ENCODE measurements around the gene SUSD3.
"Not testable (repeated sequence)": the region's sequence is repeated elsewhere in the genome, so short reads cannot be mapped to it uniquely, and the experiment has no call there.

SUSD3 gene

DNA sequence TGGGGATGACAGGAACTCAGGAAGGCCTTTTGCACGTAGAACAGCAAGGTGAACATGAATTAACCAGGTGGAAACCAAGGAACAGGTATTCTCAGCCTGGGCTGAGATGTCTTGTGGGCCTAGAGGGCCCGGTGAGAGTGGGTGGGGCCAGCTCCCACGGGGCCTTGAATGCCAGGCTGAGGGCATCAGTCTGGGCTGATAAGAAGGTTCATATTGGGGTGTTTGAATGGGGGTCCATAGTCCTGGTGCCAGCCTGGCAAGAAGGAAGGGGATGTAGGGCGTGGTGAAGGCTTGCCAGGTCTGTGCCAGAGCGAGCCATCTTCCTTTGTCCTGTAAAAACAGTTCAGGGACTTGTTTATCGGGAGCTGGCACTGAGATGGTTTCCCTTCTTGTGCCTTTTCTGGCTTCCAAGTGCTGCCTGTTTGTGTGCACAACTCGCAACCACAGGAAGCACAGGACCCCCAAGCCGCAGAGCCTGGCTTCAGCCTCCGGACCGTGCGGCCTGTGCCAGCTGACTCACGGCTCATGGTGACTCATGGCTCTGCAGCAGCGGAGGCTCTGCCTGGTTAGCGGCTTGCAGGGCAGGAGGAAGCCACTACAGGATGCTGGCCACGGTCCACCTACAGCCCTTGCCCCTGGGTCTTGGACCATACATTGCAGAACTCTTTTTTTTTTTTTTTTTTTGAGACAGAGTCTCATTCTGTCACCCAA is 39.9 kb downstream of the SUSD3 start:
- Histone ChIP-seq H3K4me3 (ENCODE audit: insufficient read depth, low read depth, low read length) (no peak overlapping the region), H3K9me3 (ENCODE audit: control insufficient read depth, low read length) (no peaks in the 10 kb centered on the region), H3K4me1 (ENCODE audit: control insufficient read depth, insufficient read depth, low read length) (peaks cover 6% of the 10 kb centered on the region), H3K27me3 (ENCODE audit: control insufficient read depth, insufficient read depth, low read length, poor library complexity, severe bottlenecking) (peaks cover 11% of the 10 kb centered on the region), H3K36me3 (ENCODE audit: control insufficient read depth, insufficient read depth, low read length) (no peaks in the 10 kb centered on the region), H3K27ac (ENCODE audit: insufficient read depth, low read depth, low read length, poor library complexity, severe bottlenecking) (no peak overlapping the region)
- WGBS, 2 experiments: 92 to 95% methylated on average over 15 of the region's 15 CpGs

DNA sequence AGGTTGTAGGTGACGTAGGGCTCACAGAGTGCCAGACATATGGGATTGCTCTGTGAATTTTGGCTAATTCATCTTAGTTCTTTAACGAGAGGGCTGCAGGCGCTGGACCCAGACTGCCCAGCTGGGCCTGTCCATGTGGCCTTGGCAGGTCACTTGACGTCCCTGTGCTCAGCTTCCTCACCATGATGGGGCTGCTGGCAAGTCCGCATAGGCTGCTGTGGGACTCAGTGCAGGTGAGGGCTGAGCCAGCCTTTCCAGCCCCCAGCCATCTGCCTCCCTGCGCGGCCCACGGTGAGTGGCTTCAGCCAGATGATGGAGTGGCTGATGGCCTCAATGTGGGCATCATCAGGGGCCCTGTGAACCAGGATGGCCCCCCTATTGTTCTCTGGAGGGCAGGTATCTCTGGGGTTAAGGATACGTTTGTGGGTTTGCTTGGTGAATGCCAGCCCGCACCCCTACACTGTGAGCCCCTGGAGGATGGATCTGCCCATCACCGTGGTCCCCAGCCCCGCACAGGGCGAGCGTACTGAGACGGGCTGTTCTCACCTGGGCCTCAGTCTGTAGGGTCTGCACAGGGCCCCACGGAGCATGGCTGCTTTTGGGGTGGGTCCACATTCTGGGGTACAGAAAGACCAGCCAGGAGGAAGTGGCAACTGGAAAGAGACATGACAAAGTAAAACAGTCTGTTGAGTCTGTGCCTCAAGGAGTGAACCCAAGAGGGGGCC is 41.2 kb downstream of the SUSD3 start:
- H3K27me3 ChIP-seq (ENCODE audit: control insufficient read depth, insufficient read depth, low read length, poor library complexity, severe bottlenecking): peaks cover 11% of the 10 kb centered on the region
- no peaks in the 10 kb centered on the region for H3K9me3 ChIP-seq (ENCODE audit: control insufficient read depth, low read length)
- WGBS, 2 experiments: 94 to 95% methylated on average over 16 of the region's 16 CpGs
- H3K27ac ChIP-seq (ENCODE audit: insufficient read depth, low read depth, low read length, poor library complexity, severe bottlenecking): no peak overlapping the region
- no peaks in the 10 kb centered on the region for H3K36me3 ChIP-seq (ENCODE audit: control insufficient read depth, insufficient read depth, low read length)
- peaks cover 6% of the 10 kb centered on the region for H3K4me1 ChIP-seq (ENCODE audit: control insufficient read depth, insufficient read depth, low read length)
- H3K4me3 ChIP-seq (ENCODE audit: insufficient read depth, low read depth, low read length): no peak overlapping the region

DNA sequence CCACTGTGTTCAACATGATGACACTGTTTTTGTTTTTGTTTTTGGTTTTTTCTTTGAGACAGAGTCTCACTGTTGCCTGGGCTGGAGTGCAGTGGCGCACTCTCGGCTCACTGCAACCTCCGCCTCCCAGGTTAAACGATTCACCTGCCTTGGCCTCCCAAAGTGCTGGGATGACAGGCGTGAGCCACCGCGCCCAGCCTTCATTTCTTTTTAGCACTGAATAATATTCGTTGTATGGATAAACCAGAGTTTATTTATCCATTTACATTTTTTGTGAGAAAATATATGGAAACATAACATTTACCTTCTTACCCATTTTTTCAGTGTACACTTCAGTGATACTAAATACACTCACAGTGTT is 41.8 kb downstream of the SUSD3 start:
- H3K4me3 ChIP-seq (ENCODE audit: insufficient read depth, low read depth, low read length): no peak overlapping the region
- WGBS, 2 experiments: 93 to 96% methylated on average over 5 to 8 of the region's 8 CpGs
- peaks cover 11% of the 10 kb centered on the region for H3K27me3 ChIP-seq (ENCODE audit: control insufficient read depth, insufficient read depth, low read length, poor library complexity, severe bottlenecking)
- no peaks in the 10 kb centered on the region for H3K36me3 ChIP-seq (ENCODE audit: control insufficient read depth, insufficient read depth, low read length)
- H3K27ac ChIP-seq (ENCODE audit: insufficient read depth, low read depth, low read length, poor library complexity, severe bottlenecking): no peak overlapping the region
- H3K4me1 ChIP-seq (ENCODE audit: control insufficient read depth, insufficient read depth, low read length): peaks cover 6% of the 10 kb centered on the region
- H3K9me3 ChIP-seq (ENCODE audit: control insufficient read depth, low read length): no peaks in the 10 kb centered on the region

DNA sequence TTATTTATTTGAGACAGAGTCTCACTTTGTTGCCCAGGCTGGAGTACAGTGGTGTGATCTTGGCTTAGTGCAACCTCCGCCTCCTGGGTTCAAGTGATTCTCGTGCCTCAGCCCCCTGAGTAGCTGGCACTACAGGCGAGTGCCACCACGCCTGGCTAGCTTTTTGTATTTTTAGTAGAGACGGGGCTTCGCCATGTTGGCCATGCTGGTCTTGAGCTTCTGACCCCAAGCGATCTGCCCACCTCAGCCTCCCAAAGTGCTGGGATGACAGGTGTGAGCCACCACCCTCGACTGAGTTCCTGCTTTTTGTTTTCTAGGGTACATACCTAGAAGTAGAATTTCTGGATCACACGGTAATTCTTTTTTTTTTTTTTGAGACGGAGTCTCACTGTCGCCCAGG is 42.6 kb downstream of the SUSD3 start:
- H3K4me1 ChIP-seq (ENCODE audit: control insufficient read depth, insufficient read depth, low read length); H3K27ac ChIP-seq (ENCODE audit: insufficient read depth, low read depth, low read length, poor library complexity, severe bottlenecking); H3K36me3 ChIP-seq (ENCODE audit: control insufficient read depth, insufficient read depth, low read length); H3K9me3 ChIP-seq (ENCODE audit: control insufficient read depth, low read length); H3K4me3 ChIP-seq (ENCODE audit: insufficient read depth, low read depth, low read length): not testable (repeated sequence)
- peaks cover 11% of the 10 kb centered on the region for H3K27me3 ChIP-seq (ENCODE audit: control insufficient read depth, insufficient read depth, low read length, poor library complexity, severe bottlenecking)
- 93 to 94% methylated on average over 11 of the region's 11 CpGs for WGBS, 2 experiments

DNA sequence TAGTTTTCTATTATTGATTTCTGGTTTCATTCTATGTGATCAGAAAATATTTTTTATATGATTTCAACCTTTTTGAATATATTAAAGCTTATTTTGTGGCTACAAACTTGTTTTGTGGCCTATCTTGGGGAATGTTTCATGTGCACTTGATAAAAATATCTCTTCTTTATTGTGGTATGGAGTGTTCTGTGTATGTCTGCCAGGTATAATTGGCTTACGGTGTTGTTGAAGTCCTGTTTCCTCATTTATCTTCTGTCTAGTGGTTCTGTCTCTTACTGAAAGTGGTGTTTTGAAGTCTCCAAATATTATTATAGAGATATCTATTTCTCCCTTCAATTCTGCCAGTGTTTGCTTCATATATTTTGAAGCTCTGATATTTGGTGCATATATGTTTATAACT is 47.1 kb downstream of the SUSD3 start:
- H3K27me3 ChIP-seq (ENCODE audit: control insufficient read depth, insufficient read depth, low read length, poor library complexity, severe bottlenecking): no peaks in the 10 kb centered on the region
- no peaks in the 10 kb centered on the region for H3K36me3 ChIP-seq (ENCODE audit: control insufficient read depth, insufficient read depth, low read length)
- no peaks in the 10 kb centered on the region for H3K4me1 ChIP-seq (ENCODE audit: control insufficient read depth, insufficient read depth, low read length)
- no peak overlapping the region for H3K4me3 ChIP-seq (ENCODE audit: insufficient read depth, low read depth, low read length)
- 89 to 91% methylated on average over 1 of the region's 1 CpG for WGBS, 2 experiments
- H3K9me3 ChIP-seq (ENCODE audit: control insufficient read depth, low read length): no peaks in the 10 kb centered on the region
- no peak overlapping the region for H3K27ac ChIP-seq (ENCODE audit: insufficient read depth, low read depth, low read length, poor library complexity, severe bottlenecking)

DNA sequence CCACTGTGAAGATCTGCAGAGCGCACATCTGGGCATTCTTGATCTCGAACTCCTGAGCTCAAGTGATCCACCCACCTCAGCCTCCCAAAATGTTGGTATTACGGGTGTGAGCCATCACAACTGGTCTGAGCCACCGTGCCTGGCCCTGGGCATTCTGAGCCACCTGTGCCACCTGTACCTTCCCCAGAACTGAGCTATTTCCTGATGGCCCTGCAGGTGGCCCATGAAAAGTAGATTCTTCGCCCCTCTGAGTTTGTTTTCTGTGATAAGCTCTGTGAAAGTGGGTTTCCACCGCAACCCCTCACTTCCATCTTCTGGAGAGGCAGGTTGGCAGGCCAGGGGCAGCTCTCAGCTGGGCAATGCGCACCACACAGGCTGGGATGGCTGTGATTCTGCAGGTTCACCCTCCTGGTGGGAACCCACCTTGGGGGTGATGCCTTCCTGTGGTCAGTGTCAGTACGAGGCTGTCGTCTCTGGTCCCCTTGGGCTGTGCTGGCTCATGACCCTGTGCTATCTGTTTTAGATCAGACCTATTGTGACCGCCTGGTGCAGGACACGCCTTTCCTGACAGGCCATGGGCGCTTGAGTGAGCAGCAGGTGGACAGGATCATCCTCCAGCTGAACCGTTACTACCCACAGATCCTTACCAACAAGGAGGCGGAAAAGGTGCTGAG is 48.8 kb downstream of the SUSD3 start:
- WGBS, 2 experiments: 88 to 91% methylated on average over 14 of the region's 14 CpGs
- no peaks in the 10 kb centered on the region for H3K9me3 ChIP-seq (ENCODE audit: control insufficient read depth, low read length)

DNA sequence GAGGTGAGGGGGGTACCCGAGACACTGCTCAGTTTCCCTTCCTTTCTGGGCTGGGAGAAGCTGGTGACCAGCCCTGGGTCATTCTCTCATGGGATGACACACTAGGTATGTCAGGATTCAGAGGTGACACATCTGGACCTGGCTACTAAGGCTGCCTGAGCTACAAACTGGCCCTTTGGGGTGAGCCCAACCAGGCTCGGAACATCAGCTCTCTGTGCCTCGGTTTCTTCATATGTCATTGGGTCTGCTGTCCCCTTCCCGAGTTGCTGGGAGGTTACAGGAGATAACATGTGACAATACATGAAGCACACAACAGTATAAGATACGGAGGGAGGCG is 49.3 kb downstream of the SUSD3 start:
- Histone ChIP-seq H3K4me1 (ENCODE audit: control insufficient read depth, insufficient read depth, low read length) (no peaks in the 10 kb centered on the region), H3K4me3 (ENCODE audit: insufficient read depth, low read depth, low read length) (no peak overlapping the region), H3K27me3 (ENCODE audit: control insufficient read depth, insufficient read depth, low read length, poor library complexity, severe bottlenecking) (no peaks in the 10 kb centered on the region), H3K27ac (ENCODE audit: insufficient read depth, low read depth, low read length, poor library complexity, severe bottlenecking) (no peak overlapping the region), H3K36me3 (ENCODE audit: control insufficient read depth, insufficient read depth, low read length) (no peaks in the 10 kb centered on the region), H3K9me3 (ENCODE audit: control insufficient read depth, low read length) (no peaks in the 10 kb centered on the region)
- WGBS, 2 experiments: 88 to 93% methylated on average over 6 of the region's 6 CpGs

More for the DNA sequence above, 48.8 kb downstream of the SUSD3 start:
- Histone ChIP-seq H3K4me1 (ENCODE audit: control insufficient read depth, insufficient read depth, low read length) (no peaks in the 10 kb centered on the region), H3K4me3 (ENCODE audit: insufficient read depth, low read depth, low read length) (no peak overlapping the region), H3K36me3 (ENCODE audit: control insufficient read depth, insufficient read depth, low read length) (no peaks in the 10 kb centered on the region), H3K27me3 (ENCODE audit: control insufficient read depth, insufficient read depth, low read length, poor library complexity, severe bottlenecking) (no peaks in the 10 kb centered on the region), H3K27ac (ENCODE audit: insufficient read depth, low read depth, low read length, poor library complexity, severe bottlenecking) (no peak overlapping the region)

DNA sequence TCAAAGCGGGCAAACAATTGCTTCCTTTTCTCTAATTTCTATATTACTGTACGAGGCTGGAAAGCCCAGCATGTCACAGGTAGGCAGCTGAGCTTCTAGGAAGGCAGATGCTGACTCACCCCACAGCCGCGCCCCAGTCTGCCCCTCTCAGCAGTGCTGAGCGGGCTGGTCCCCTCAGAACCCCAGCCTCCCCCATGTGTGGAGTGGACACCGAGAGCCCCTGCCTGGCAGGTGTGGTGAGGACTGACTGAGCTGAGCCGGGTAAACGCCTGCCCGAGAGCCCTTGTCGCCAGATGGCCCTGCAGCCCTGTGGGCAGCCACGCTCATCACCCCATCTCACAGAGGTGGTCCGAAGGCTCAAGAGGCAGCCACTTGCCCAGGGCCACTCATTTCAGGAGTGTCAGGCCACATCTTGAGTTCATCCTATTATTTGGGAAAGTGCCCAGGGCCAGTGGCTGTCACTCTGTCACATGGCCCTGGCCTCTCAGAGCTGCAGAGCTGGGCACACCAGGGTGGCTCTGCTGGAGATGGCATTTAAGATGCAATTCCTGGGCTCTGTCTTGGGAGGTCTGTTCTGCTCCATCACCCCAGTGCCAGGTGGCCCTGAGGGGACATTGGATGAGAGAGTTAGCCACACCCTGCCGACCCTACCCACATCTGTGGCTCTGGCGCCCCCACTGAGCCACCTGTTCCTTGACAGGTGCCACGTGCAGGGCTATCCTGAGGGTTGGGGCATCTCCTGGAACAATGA is 50.0 kb downstream of the SUSD3 start:
- 87 to 89% methylated on average over 15 of the region's 15 CpGs for WGBS, 2 experiments
- H3K27me3 ChIP-seq (ENCODE audit: control insufficient read depth, insufficient read depth, low read length, poor library complexity, severe bottlenecking): no peaks in the 10 kb centered on the region
- no peaks in the 10 kb centered on the region for H3K9me3 ChIP-seq (ENCODE audit: control insufficient read depth, low read length)
- H3K27ac ChIP-seq (ENCODE audit: insufficient read depth, low read depth, low read length, poor library complexity, severe bottlenecking): no peak overlapping the region
- H3K36me3 ChIP-seq (ENCODE audit: control insufficient read depth, insufficient read depth, low read length): no peaks in the 10 kb centered on the region
- H3K4me1 ChIP-seq (ENCODE audit: control insufficient read depth, insufficient read depth, low read length): no peaks in the 10 kb centered on the region
- no peak overlapping the region for H3K4me3 ChIP-seq (ENCODE audit: insufficient read depth, low read depth, low read length)

DNA sequence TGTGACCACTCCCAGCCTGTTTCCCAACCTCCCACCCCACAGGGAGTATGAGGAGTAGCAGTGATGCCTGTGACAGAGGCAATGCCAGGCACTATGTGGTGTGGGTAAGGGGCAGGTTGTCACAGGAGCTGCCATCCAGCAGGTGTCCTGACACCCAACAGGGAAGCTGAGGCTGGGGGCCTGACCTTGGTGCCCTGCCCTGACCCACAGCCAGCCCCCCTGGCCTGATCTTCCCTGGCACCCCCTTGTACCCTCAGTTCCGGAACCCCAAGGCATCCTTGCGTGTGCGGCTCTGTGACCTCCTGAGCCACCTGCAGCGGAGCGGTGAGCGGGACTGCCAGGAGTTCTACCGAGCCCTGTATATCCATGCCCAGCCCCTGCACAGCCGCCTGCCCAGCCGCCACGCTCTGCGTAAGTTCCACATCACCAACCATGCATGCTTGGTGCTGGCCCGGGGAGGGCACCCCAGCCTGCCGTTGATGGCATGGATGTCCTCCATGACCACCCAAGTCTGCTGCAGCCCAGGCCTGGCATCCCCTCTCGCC is 51.9 kb downstream of the SUSD3 start:
- Histone ChIP-seq H3K27ac (ENCODE audit: insufficient read depth, low read depth, low read length, poor library complexity, severe bottlenecking) (no peak overlapping the region), H3K4me1 (ENCODE audit: control insufficient read depth, insufficient read depth, low read length) (no peaks in the 10 kb centered on the region), H3K36me3 (ENCODE audit: control insufficient read depth, insufficient read depth, low read length) (no peaks in the 10 kb centered on the region), H3K4me3 (ENCODE audit: insufficient read depth, low read depth, low read length) (no peak overlapping the region), H3K9me3 (ENCODE audit: control insufficient read depth, low read length) (no peaks in the 10 kb centered on the region), H3K27me3 (ENCODE audit: control insufficient read depth, insufficient read depth, low read length, poor library complexity, severe bottlenecking) (no peaks in the 10 kb centered on the region)
- WGBS, 2 experiments: 94 to 96% methylated on average over 14 of the region's 14 CpGs

DNA sequence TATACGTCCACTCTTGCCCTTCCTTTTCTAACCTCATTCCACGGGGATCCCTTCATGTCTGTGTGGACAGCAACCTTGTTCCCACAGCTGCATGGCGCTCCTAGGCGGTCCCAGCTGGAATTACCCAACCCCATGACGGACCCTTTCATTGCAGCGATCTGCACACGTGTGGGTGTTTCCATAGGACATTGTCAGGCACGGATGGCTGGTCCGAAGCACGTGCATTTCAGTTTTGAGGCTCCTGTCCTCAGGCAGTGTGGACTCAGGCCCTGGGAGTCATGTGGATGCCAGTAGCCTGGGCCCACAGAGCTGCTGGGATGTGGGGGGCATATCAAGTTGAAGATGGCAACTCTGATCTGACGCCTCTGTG is 52.5 kb downstream of the SUSD3 start:
- Histone ChIP-seq H3K27me3 (ENCODE audit: control insufficient read depth, insufficient read depth, low read length, poor library complexity, severe bottlenecking) (no peaks in the 10 kb centered on the region), H3K27ac (ENCODE audit: insufficient read depth, low read depth, low read length, poor library complexity, severe bottlenecking) (no peak overlapping the region), H3K36me3 (ENCODE audit: control insufficient read depth, insufficient read depth, low read length) (no peaks in the 10 kb centered on the region), H3K4me1 (ENCODE audit: control insufficient read depth, insufficient read depth, low read length) (no peaks in the 10 kb centered on the region), H3K4me3 (ENCODE audit: insufficient read depth, low read depth, low read length) (no peak overlapping the region), H3K9me3 (ENCODE audit: control insufficient read depth, low read length) (no peaks in the 10 kb centered on the region)
- WGBS, 2 experiments: 91 to 92% methylated on average over 11 of the region's 11 CpGs

Measured in ectodermal cell (in vitro differentiated cells).